ENCODE measurements around the gene FBXO27. TPM values are rescaled to one million over a fixed set of nuclear protein-coding genes. Genes with fewer than 3 reads are reported as not detected.
"Not testable (repeated sequence)": the region's sequence is repeated elsewhere in the genome, so short reads cannot be mapped to it uniquely, and the experiment has no call there.

The FBXO27 gene
- total RNA-seq, 1 donor from 2014 or later = 5.8 TPM

DNA sequence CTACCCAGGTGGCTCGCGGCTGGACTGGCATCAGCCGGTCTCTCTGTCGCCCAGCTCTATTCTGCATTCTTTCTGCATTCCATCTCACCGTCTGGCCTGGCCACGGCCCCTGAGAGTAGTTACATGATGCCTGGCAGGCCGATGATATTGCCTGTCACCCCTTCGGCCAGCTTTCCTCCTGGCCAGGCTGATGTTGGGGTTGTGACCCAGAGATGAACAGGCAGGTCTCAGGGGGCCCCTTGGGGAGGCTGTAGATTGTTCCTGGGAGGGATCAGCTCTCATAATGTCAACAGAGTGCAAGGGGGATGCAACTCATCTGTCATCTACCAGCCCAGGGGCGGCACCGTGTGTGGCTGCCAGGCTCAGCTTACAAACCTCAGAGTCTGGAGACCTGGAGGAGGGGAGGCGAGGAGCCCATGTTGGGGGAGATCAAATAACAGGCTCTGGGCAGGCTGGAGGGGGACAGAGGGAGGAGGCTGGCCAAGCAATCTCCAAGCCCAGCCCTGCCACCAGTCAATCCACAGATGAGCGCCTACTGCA, 43.2 kb downstream of the FBXO27 start:
- peak; percentile 51 for DNase-seq (ENCODE audit: low read depth)

GRCh38 chr19:38988627-38989026, 43.7 kb downstream of the FBXO27 start:
- DNase-seq (ENCODE audit: low read depth) = not testable (repeated sequence)

GRCh38 chr19:38987745-38988144, 44.6 kb downstream of the FBXO27 start:
- DNase-seq (ENCODE audit: low read depth) = not testable (repeated sequence)

DNA sequence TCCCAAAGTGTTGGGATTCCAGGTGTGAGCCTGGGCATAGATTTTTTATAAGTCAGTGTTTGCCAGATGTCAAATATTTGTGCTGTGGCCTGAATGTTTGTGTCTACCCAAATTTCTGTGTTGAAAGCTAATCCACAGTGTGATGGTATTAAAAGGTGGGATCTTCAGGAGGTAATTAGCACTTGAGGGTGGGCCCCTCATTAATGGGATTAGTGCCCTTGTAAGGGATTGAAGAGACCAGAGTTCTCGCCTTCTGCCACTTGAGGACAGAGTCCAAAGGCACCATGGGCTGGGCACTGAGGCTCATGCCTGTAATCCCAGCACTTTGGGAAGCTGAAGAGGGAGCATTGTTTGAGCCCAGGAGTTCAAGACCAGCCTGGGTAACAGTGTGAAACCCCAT, 47.1 kb downstream of the FBXO27 start:
- no peak for DNase-seq (ENCODE audit: low read depth)

GRCh38 chr19:38980583-38981374, 51.6 kb downstream of the FBXO27 start:
- DNase-seq (ENCODE audit: low read depth) = no peak

DNA sequence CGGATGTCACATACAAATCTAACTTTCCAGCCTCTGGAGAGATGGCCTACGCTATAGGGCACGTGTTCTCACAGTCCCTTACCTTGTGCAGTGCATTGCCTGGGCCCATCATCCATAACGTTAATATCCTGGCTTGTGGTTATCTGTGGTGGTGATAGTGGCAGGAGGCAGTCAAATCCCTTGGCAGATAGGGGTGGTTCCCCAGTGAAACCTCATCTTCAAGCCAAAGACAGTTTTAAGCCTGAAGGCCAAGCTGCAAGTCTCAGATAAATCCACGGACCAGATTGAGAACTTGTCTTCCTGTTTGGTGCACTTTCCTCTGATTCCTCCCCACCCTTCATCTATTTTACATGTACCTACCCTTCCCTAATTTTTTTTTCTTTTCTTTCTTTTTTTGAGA, 52.5 kb downstream of the FBXO27 start:
- no peak for DNase-seq (ENCODE audit: low read depth)

DNA sequence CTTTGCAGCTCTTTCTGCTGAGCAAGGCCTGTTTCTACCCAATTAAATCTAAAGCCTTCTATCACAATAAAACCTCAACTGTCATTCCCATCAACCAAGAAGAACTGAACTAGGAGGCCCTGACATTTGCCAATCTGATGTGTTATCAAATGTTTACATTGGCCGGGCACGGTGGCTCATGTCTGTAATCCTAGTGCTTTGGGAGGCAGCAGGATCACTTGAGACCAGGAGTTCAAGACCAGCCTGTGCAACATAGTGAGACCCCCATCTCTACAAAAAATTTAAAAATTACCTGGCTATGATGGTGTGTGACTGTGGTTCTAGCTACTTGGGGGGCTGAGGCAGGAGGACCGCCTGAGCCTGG, 54.0 kb downstream of the FBXO27 start:
- no peak for DNase-seq (ENCODE audit: low read depth)

- DNase-seq (ENCODE audit: low read depth) = peak; percentile 88
Observed at GRCh38 chr19:38977445-38978325, 54.7 kb downstream of the FBXO27 start.

DNA sequence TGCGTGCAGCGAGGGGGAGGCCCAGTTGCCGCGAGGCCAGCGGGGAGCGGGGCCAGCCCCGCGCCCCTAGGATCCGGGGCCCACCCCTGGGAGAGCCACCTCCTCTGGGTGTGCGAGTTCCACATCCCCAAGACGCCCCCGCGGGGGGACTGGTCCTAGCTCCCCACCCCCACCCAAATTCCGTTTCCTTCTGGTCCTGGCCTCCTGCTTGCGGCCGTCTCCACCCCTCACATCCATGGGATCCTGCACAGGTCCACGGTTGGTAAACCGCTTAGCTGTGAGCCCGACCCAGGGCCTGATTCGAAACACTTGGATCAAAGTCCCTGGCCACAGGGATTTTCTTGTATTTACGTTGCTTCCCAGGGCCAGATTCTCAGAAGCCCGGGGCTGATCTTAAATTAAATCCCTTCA, 56.5 kb downstream of the FBXO27 start:
- DNase-seq (ENCODE audit: low read depth) = peak; percentile 79

- peak; percentile 36 for DNase-seq (ENCODE audit: low read depth)
Observed at GRCh38 chr19:38975214-38975860, 57.0 kb downstream of the FBXO27 start, which contains the start of gene FBXO17. FBXO17 (minus strand) TSS chr19:38975742; CDS start chr19:38950319, 25,423 bp downstream.

- DNase-seq (ENCODE audit: low read depth) = no peak
Observed at GRCh38 chr19:38974624-38975213, 57.6 kb downstream of the FBXO27 start.

Other genes with a start within 250 kb of the FBXO27 start
- gene LGALS7B, start 243.3 kb downstream of the FBXO27 start, total RNA-seq = 3.6 TPM in 1 of 2 replicates, not detected in the other
- not detected in 2 replicates for gene LGALS4, start 219.6 kb downstream of the FBXO27 start, total RNA-seq
- 11.3 and 37.8 TPM in 2 replicates for gene ECH1, start 200.8 kb downstream of the FBXO27 start, total RNA-seq
- 218 and 338 TPM in 2 replicates for gene HNRNPL, start 182.6 kb downstream of the FBXO27 start, total RNA-seq
- 10.0 and 19.1 TPM in 2 replicates for gene RINL, start 154.3 kb downstream of the FBXO27 start, total RNA-seq
- 28.7 and 38.6 TPM in 2 replicates for gene SIRT2, start 132.9 kb downstream of the FBXO27 start, total RNA-seq
- gene NFKBIB, start 132.6 kb downstream of the FBXO27 start, total RNA-seq = 13.7 and 16.9 TPM in 2 replicates
- gene CCER2, start 120.4 kb downstream of the FBXO27 start, total RNA-seq = 0.15 TPM in 1 of 2 replicates, not detected in the other
- gene SARS2, start 101.8 kb downstream of the FBXO27 start, total RNA-seq = 16.8 and 17.0 TPM in 2 replicates
- gene MRPS12, start 101.6 kb downstream of the FBXO27 start, total RNA-seq = 38.4 and 49.8 TPM in 2 replicates
- 25.2 and 82.6 TPM in 2 replicates for gene FBXO17, start 56.8 kb downstream of the FBXO27 start, total RNA-seq
- not detected in 2 replicates for gene ACP7, start 51.8 kb upstream of the FBXO27 start, total RNA-seq
- 5.0 and 17.7 TPM in 2 replicates for gene PAK4, start 93.2 kb upstream of the FBXO27 start, total RNA-seq
- 0.20 and 4.3 TPM in 2 replicates for gene NCCRP1, start 164.4 kb upstream of the FBXO27 start, total RNA-seq
- not detected in 2 replicates for gene SYCN, start 171.7 kb upstream of the FBXO27 start, total RNA-seq
- not detected in 2 replicates for gene IFNL3, start 212.5 kb upstream of the FBXO27 start, total RNA-seq
- not detected in 2 replicates for gene IFNL4, start 216.3 kb upstream of the FBXO27 start, total RNA-seq
- not detected in 2 replicates for gene IFNL2, start 235.8 kb upstream of the FBXO27 start, total RNA-seq